ENCODE data around the gene IPO11.
"Not testable (repeated sequence)": the region's sequence is repeated elsewhere in the genome, so short reads cannot be mapped to it uniquely, and the experiment has no call there.

IPO11 gene

GRCh38 chr5:62608529-62609511, 196.3 kb downstream of the IPO11 start:
- no peak for DNase-seq

- no peak for DNase-seq
Measured at GRCh38 chr5:62614355-62614754, 201.8 kb downstream of the IPO11 start.

GRCh38 chr5:62616615-62617277, 204.2 kb downstream of the IPO11 start:
- no peak for DNase-seq

GRCh38 chr5:62617943-62618342, 205.4 kb downstream of the IPO11 start:
- no peak for DNase-seq

GRCh38 chr5:62620761-62621160, 208.2 kb downstream of the IPO11 start:
- no peak for DNase-seq

GRCh38 chr5:62621280-62621679, 208.7 kb downstream of the IPO11 start:
- no peak for DNase-seq

- DNase-seq: no peak
Measured at GRCh38 chr5:62623271-62623670, 210.7 kb downstream of the IPO11 start.

GRCh38 chr5:62624436-62624835, 211.9 kb downstream of the IPO11 start:
- DNase-seq: not testable (repeated sequence)

- DNase-seq: no peak
Measured at GRCh38 chr5:62626534-62626933, 214.0 kb downstream of the IPO11 start.

- DNase-seq: no peak
Measured at GRCh38 chr5:62627121-62627520, 214.6 kb downstream of the IPO11 start.

GRCh38 chr5:62627901-62628300, 215.3 kb downstream of the IPO11 start:
- DNase-seq: no peak

- no peak for DNase-seq
Measured at GRCh38 chr5:62631909-62632580, 219.5 kb downstream of the IPO11 start.

GRCh38 chr5:62633243-62633642, 220.7 kb downstream of the IPO11 start:
- DNase-seq: no peak

GRCh38 chr5:62640446-62640845, 227.9 kb downstream of the IPO11 start:
- DNase-seq: no peak

- DNase-seq: no peak
Measured at GRCh38 chr5:62642468-62642867, 229.9 kb downstream of the IPO11 start.

- no peak for DNase-seq
Measured at GRCh38 chr5:62643556-62644451, 231.2 kb downstream of the IPO11 start.

GRCh38 chr5:62645223-62645622, 232.7 kb downstream of the IPO11 start:
- no peak for DNase-seq

- no peak for DNase-seq
Measured at GRCh38 chr5:62647241-62647640, 234.7 kb downstream of the IPO11 start.

GRCh38 chr5:62649025-62649424, 236.5 kb downstream of the IPO11 start:
- DNase-seq: no peak

GRCh38 chr5:62649476-62650113, 237.0 kb downstream of the IPO11 start:
- no peak for DNase-seq

GRCh38 chr5:62650197-62650596, 237.6 kb downstream of the IPO11 start:
- DNase-seq: no peak

- no peak for DNase-seq
Measured at GRCh38 chr5:62652225-62652624, 239.7 kb downstream of the IPO11 start.
